Stimulated activated CD8-positive, alpha-beta memory T cell treated with anti-CD3 and anti-CD28 coated beads, Interleukin-15, amount 100 ng/mL, for 48 hours (primary cell): ENCODE measurements around the gene ARL5C.

Experiments
- DNase-seq, 2 donors: peaks; one replicate each; pipeline ENCODE4 v3.0.0-alpha.2; 2020; ENCODE audit warnings: low read depth in 2 of 2

Gene ARL5C

GRCh38 chr17:39107973-39108372 is 58.0 kb downstream of the ARL5C start:
- no peak for DNase-seq

- DNase-seq = no peak
These were observed 58.8 kb downstream of the ARL5C start for GRCh38 chr17:39107155-39107554.
